ENCODE data around the gene C5orf34. TPM values are rescaled to one million over a fixed set of nuclear protein-coding genes. Genes with fewer than 3 reads are reported as not detected.

C5orf34 gene
- total and polyA plus RNA-seq, 9 of the 15 experiments (the other 6 are each of a cell fraction or from before 2014, with no cell fraction given) = 13.2 to 32.6 (median 20.7) TPM

DNA sequence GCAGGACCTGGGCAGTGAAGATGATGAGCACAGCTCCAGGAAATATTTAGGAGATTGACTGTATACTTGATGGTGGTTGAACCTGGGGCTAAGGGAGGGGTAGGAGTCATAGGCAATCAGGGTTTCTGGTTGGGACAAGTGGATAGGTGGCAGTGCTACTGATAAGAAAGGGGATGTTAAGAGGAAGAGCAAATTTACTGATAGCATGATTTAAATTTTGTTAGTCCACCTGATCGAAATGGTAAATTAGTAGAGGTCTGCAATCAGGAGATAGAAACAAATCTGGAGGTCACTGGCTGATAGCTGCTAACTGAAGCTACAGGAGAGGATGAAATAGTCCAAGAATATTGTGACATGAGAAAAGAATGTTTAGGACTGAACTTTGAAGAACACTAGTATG, 5.7 kb upstream of the C5orf34 start:
- ChIA-PET CTCF (ENCODE audit: low intra/inter-chr PET ratio) (no interaction called here), POLR2A (interaction anchor here (1.6 kb wide), 1 partner anchor 25 kb away, joined by 4 read pairs; no protein-coding TSS in a partner anchor)
- ATAC-seq (peak; percentile 19; the same call in 2 of the 3 replicates), DNase-seq (ENCODE audit: extremely low read depth in 1 of 4, low spot score in 3 of 4) (peak in 1 of 4 experiments; percentile 23), FAIRE-seq (no peak)
- Histone ChIP-seq H3K79me2 (ENCODE audit: control insufficient read depth, insufficient read depth, low read length) (no peaks in the 10 kb centered on the region), H3K4me1 (replicated peaks in 1 of 2; ENCODE audit: control insufficient read depth in 2 of 2, insufficient read depth in 2 of 2, low read length in 2 of 2) (peaks cover 0 to 6% of the 10 kb centered on the region in 2 experiments; a peak in 2 of 5 replicates), H3K4me2 (ENCODE audit: insufficient read depth, low read length) (no peak overlapping the region), H3K27ac (ENCODE audit: extremely low read depth, low read depth, low read length) (no peak overlapping the region), H4K20me1 (replicated peaks; ENCODE audit: control insufficient read depth, insufficient read depth, low read length) (no peaks in the 10 kb centered on the region), H2AFZ (ENCODE audit: low read depth, low read length) (no peak overlapping the region), H3K9ac (ENCODE audit: insufficient read depth in 1 of 2, low read depth in 2 of 2, low read length in 2 of 2) (no peak overlapping the region), H3K9me3 (replicated peaks; ENCODE audit: control insufficient read depth, insufficient read depth, low read depth, low read length) (no peaks in the 10 kb centered on the region), H3K36me3 (ENCODE audit: control insufficient read depth, insufficient read depth, low read length) (peaks cover 16% of the 10 kb centered on the region), H3K27me3 (ENCODE audit: control insufficient read depth in 2 of 2, insufficient read depth in 2 of 2, low read length in 2 of 2) (no peaks in the 10 kb centered on the region), H3K9me1 (ENCODE audit: control insufficient read depth, insufficient read depth, low read length) (peaks cover 4% of the 10 kb centered on the region), H3K4me3 (no peak overlapping the region)
- no TSS peak for BruUV-seq (replicated peaks)
- in situ Hi-C loops (cut with MboI) (no loop called here), intact Hi-C loops (cut with micrococcal nuclease) (no loop called here)
- WGBS (ENCODE audit: insufficient coverage, low coverage, missing lambda C conversion rate) = 0% methylated on average over 1 of the region's 1 CpG
- TF ChIP-seq, protein P1, sequence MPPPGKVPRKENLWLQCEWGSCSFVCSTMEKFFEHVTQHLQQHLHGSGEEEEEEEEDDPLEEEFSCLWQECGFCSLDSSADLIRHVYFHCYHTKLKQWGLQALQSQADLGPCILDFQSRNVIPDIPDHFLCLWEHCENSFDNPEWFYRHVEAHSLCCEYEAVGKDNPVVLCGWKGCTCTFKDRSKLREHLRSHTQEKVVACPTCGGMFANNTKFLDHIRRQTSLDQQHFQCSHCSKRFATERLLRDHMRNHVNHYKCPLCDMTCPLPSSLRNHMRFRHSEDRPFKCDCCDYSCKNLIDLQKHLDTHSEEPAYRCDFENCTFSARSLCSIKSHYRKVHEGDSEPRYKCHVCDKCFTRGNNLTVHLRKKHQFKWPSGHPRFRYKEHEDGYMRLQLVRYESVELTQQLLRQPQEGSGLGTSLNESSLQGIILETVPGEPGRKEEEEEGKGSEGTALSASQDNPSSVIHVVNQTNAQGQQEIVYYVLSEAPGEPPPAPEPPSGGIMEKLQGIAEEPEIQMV (tag; conservative IDR thresholded peaks at IDR 0.05; ENCODE audit: low read depth) = no peak
- no peak for TF ChIP-seq TCF7 (IDR thresholded peaks at IDR 0.05; ENCODE audit: borderline replicate concordance)
- TF ChIP-seq, protein P2, sequence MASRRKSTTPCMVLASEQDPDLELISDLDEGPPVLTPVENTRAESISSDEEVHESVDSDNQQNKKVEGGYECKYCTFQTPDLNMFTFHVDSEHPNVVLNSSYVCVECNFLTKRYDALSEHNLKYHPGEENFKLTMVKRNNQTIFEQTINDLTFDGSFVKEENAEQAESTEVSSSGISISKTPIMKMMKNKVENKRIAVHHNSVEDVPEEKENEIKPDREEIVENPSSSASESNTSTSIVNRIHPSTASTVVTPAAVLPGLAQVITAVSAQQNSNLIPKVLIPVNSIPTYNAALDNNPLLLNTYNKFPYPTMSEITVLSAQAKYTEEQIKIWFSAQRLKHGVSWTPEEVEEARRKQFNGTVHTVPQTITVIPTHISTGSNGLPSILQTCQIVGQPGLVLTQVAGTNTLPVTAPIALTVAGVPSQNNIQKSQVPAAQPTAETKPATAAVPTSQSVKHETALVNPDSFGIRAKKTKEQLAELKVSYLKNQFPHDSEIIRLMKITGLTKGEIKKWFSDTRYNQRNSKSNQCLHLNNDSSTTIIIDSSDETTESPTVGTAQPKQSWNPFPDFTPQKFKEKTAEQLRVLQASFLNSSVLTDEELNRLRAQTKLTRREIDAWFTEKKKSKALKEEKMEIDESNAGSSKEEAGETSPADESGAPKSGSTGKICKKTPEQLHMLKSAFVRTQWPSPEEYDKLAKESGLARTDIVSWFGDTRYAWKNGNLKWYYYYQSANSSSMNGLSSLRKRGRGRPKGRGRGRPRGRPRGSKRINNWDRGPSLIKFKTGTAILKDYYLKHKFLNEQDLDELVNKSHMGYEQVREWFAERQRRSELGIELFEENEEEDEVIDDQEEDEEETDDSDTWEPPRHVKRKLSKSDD (conservative IDR thresholded peaks at IDR 0.05; ENCODE audit: low read length) = no peak
- no peak for TF ChIP-seq NONO (IDR thresholded peaks at IDR 0.05; ENCODE audit: low read depth in 2 of 2, low read length in 1 of 2)
- TF ChIP-seq, protein P3, sequence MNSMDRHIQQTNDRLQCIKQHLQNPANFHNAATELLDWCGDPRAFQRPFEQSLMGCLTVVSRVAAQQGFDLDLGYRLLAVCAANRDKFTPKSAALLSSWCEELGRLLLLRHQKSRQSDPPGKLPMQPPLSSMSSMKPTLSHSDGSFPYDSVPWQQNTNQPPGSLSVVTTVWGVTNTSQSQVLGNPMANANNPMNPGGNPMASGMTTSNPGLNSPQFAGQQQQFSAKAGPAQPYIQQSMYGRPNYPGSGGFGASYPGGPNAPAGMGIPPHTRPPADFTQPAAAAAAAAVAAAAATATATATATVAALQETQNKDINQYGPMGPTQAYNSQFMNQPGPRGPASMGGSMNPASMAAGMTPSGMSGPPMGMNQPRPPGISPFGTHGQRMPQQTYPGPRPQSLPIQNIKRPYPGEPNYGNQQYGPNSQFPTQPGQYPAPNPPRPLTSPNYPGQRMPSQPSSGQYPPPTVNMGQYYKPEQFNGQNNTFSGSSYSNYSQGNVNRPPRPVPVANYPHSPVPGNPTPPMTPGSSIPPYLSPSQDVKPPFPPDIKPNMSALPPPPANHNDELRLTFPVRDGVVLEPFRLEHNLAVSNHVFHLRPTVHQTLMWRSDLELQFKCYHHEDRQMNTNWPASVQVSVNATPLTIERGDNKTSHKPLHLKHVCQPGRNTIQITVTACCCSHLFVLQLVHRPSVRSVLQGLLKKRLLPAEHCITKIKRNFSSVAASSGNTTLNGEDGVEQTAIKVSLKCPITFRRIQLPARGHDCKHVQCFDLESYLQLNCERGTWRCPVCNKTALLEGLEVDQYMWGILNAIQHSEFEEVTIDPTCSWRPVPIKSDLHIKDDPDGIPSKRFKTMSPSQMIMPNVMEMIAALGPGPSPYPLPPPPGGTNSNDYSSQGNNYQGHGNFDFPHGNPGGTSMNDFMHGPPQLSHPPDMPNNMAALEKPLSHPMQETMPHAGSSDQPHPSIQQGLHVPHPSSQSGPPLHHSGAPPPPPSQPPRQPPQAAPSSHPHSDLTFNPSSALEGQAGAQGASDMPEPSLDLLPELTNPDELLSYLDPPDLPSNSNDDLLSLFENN (IDR thresholded peaks at IDR 0.05; ENCODE audit: low read depth in 2 of 2, low read length in 2 of 2) = no peak
- TF ChIP-seq, protein P4, sequence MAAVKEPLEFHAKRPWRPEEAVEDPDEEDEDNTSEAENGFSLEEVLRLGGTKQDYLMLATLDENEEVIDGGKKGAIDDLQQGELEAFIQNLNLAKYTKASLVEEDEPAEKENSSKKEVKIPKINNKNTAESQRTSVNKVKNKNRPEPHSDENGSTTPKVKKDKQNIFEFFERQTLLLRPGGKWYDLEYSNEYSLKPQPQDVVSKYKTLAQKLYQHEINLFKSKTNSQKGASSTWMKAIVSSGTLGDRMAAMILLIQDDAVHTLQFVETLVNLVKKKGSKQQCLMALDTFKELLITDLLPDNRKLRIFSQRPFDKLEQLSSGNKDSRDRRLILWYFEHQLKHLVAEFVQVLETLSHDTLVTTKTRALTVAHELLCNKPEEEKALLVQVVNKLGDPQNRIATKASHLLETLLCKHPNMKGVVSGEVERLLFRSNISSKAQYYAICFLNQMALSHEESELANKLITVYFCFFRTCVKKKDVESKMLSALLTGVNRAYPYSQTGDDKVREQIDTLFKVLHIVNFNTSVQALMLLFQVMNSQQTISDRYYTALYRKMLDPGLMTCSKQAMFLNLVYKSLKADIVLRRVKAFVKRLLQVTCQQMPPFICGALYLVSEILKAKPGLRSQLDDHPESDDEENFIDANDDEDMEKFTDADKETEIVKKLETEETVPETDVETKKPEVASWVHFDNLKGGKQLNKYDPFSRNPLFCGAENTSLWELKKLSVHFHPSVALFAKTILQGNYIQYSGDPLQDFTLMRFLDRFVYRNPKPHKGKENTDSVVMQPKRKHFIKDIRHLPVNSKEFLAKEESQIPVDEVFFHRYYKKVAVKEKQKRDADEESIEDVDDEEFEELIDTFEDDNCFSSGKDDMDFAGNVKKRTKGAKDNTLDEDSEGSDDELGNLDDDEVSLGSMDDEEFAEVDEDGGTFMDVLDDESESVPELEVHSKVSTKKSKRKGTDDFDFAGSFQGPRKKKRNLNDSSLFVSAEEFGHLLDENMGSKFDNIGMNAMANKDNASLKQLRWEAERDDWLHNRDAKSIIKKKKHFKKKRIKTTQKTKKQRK (IDR thresholded peaks at IDR 0.05; ENCODE audit: borderline replicate concordance, low read depth, low read length) = no peak
- TF ChIP-seq MEIS2 (IDR thresholded peaks at IDR 0.05; ENCODE audit: partially characterized antibody) = no peak
- no peak for TF ChIP-seq TRIM24 (IDR thresholded peaks at IDR 0.05)
- peak in 1 of 2 experiments; percentile 54; a peak in 1 of 4 replicates for TF ChIP-seq HDAC1 (IDR thresholded peaks at IDR 0.05)
- TF ChIP-seq ZNF212 (CRISPR knock-in tag; IDR thresholded peaks at IDR 0.05) = no peak

Data from K562 (cell line).